ENCODE results near the gene MMP10.

DNA sequence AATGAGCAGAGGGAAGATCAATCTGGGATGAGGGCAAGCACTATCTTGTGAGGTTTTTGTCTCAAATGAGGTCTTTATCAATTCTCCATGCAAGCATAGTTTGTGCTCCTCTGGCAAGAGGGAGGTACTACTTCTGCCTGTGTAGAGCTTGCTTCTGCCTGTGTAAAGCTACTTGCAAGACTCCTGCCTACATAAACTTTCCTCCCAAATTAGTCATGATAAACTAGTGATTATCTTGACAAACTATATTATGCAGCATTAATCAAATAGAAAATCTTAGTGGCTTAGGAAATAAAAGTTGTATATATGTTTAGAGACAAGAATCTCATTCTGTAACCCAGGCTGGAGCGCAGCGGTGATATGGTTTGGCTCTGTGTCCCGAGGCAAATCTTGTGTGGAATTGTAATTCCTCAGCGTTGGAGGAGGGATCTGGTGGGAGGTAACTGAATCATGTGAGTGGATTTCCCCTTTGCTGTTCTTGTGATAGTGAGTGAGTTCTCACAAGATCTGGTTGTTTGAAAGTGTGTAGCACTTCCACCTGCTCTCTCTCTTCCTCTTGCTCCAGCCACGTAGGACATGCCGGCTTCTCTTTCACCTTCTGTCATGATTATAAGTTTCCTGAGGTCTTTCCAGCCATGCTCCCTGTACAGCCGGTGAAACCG, 8.0 kb upstream of the MMP10 start:
- TF ChIP-seq, protein P1, sequence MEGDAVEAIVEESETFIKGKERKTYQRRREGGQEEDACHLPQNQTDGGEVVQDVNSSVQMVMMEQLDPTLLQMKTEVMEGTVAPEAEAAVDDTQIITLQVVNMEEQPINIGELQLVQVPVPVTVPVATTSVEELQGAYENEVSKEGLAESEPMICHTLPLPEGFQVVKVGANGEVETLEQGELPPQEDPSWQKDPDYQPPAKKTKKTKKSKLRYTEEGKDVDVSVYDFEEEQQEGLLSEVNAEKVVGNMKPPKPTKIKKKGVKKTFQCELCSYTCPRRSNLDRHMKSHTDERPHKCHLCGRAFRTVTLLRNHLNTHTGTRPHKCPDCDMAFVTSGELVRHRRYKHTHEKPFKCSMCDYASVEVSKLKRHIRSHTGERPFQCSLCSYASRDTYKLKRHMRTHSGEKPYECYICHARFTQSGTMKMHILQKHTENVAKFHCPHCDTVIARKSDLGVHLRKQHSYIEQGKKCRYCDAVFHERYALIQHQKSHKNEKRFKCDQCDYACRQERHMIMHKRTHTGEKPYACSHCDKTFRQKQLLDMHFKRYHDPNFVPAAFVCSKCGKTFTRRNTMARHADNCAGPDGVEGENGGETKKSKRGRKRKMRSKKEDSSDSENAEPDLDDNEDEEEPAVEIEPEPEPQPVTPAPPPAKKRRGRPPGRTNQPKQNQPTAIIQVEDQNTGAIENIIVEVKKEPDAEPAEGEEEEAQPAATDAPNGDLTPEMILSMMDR (conservative IDR thresholded peaks at IDR 0.05) = no peak
- no peak for TF ChIP-seq EZH2 (IDR thresholded peaks at IDR 0.05; ENCODE audit: low read depth)

All from PC-9 (cell line).